ENCODE data around the gene NFASC. TPM values are rescaled to one million over a fixed set of nuclear protein-coding genes. Genes with fewer than 3 reads are reported as not detected.

The NFASC gene
- total and polyA plus RNA-seq, 7 donors = 0.46 to 105 (median 17.6) TPM

DNA sequence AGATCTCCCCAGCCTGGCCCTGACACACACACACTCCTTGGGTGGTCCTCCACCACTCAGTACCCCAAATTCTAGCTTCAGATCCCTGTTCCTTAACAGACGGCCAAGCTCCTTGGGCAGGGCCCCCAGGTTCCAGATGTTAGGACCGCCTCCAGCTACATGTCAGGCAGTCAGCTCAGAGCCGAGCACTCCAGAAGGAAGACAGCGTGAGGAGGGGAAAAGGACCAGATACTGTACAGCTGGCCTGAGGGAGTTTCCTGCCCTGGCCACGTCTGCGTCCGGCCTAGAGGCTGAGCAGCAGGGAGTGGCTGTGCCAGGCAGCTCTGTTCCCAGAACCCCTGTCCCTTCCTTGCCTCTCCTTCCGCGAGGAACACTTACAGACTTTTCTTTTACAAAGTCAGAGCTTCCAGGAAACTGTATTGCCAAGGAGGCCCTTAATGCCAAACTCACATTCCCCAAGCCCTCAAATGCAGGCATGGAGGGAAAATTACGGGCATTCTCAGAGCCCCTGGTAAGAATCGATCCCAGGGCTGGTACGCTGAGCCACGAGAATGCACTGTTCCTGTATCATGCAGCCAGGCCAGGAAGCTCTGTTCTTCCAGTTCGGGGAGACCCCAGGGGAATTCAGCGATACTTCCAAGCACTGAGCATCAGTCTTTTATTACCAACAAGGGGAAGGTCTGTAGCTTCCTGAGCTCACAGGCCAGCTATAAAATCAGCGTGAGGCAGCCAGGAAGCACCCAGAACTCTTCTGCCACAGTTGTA lies 127.1 kb downstream of the NFASC start:
- H3K36me3 ChIP-seq = peaks cover 0 to 13% (median 2%) of the 10 kb centered on the region in 4 donors
- TF ChIP-seq POLR2AphosphoS5 (IDR thresholded peaks at IDR 0.05) (peak in 2 of 4 donors; percentile 6 to 18), EP300 (IDR thresholded peaks at IDR 0.05) (no peak)
- TF ChIP-seq, protein P1, sequence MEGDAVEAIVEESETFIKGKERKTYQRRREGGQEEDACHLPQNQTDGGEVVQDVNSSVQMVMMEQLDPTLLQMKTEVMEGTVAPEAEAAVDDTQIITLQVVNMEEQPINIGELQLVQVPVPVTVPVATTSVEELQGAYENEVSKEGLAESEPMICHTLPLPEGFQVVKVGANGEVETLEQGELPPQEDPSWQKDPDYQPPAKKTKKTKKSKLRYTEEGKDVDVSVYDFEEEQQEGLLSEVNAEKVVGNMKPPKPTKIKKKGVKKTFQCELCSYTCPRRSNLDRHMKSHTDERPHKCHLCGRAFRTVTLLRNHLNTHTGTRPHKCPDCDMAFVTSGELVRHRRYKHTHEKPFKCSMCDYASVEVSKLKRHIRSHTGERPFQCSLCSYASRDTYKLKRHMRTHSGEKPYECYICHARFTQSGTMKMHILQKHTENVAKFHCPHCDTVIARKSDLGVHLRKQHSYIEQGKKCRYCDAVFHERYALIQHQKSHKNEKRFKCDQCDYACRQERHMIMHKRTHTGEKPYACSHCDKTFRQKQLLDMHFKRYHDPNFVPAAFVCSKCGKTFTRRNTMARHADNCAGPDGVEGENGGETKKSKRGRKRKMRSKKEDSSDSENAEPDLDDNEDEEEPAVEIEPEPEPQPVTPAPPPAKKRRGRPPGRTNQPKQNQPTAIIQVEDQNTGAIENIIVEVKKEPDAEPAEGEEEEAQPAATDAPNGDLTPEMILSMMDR (IDR thresholded peaks at IDR 0.05) = no peak
- no peaks in the 10 kb centered on the region for H3K9me3 ChIP-seq
- no peaks in the 10 kb centered on the region for H3K27me3 ChIP-seq
- no peak overlapping the region for H3K4me3 ChIP-seq
- DNase-seq = peak; percentile 79
- intact Hi-C loops (cut with DNase I) = no loop called here
- peaks cover 0 to 13% (median 0%) of the 10 kb centered on the region in 4 donors for H3K4me1 ChIP-seq
- WGBS, 2 donors = 74 to 87% methylated on average over 16 of the region's 16 CpGs
- H3K27ac ChIP-seq = peak overlapping the region; percentile 16 to 38 (median 30)

DNA sequence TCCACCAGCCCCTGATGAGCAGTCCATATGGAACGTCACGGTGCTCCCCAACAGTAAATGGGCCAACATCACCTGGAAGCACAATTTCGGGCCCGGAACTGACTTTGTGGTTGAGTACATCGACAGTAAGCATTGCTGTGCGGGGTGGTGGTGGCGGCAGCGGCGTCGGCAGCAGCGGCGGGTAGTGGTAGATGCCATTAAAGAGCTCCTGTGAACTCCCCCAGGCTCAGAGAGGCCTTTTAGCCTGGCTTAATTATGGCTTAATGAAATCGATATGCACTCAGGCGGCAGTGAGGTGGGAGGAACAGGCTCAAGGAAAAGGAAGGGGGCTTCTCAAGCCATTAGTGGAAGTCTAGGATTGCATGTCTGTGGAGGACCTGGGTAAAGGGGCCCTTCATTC lies 130.5 kb downstream of the NFASC start:
- H3K9me3 ChIP-seq = no peaks in the 10 kb centered on the region
- H3K4me3 ChIP-seq = no peak overlapping the region
- no peak overlapping the region for H3K27ac ChIP-seq
- H3K36me3 ChIP-seq = peaks cover 0 to 17% (median 2%) of the 10 kb centered on the region in 4 donors
- DNase-seq = no peak
- peaks cover 0 to 13% (median 0%) of the 10 kb centered on the region in 4 donors for H3K4me1 ChIP-seq
- whole genome bisulfite sequencing, 2 donors = 93 to 96% methylated on average over 14 of the region's 14 CpGs
- intact Hi-C loops (cut with DNase I) = no loop called here
- no peak for TF ChIP-seq POLR2AphosphoS5 (IDR thresholded peaks at IDR 0.05)
- no peaks in the 10 kb centered on the region for H3K27me3 ChIP-seq

DNA sequence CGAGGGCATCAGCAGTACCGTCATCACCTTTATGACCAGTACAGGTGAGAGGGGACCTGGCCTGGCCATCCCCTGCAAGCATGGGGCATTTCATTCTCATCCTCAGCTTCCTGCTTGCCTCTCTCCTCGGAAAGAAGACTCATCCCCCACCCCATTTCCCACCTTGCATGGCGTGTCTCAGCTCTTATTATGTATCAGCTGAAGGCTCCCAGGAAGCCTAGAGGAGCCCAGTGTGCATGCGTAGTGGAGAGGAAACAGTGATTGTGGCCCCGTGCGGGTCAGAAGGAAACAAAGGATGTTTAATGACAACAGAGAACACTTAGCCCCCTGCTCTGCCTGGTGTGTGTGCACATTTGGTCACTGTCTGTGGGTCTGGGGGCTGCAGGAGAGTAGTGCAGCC lies 132.0 kb downstream of the NFASC start:
- Histone ChIP-seq H3K4me1 (peaks cover 0 to 5% (median 0%) of the 10 kb centered on the region in 4 donors), H3K27ac (no peak overlapping the region), H3K36me3 (peaks cover 0 to 10% (median 2%) of the 10 kb centered on the region in 4 donors), H3K4me3 (no peak overlapping the region), H3K27me3 (no peaks in the 10 kb centered on the region), H3K9me3 (no peaks in the 10 kb centered on the region)
- intact Hi-C loops (cut with DNase I) = no loop called here
- TF ChIP-seq, protein P1 (IDR thresholded peaks at IDR 0.05) = no peak
- TF ChIP-seq POLR2A (IDR thresholded peaks at IDR 0.05) (no peak), EP300 (IDR thresholded peaks at IDR 0.05) (no peak), POLR2AphosphoS5 (IDR thresholded peaks at IDR 0.05) (no peak)
- DNase-seq = no peak
- WGBS, 2 donors = 87 to 88% methylated on average over 7 of the region's 7 CpGs

DNA sequence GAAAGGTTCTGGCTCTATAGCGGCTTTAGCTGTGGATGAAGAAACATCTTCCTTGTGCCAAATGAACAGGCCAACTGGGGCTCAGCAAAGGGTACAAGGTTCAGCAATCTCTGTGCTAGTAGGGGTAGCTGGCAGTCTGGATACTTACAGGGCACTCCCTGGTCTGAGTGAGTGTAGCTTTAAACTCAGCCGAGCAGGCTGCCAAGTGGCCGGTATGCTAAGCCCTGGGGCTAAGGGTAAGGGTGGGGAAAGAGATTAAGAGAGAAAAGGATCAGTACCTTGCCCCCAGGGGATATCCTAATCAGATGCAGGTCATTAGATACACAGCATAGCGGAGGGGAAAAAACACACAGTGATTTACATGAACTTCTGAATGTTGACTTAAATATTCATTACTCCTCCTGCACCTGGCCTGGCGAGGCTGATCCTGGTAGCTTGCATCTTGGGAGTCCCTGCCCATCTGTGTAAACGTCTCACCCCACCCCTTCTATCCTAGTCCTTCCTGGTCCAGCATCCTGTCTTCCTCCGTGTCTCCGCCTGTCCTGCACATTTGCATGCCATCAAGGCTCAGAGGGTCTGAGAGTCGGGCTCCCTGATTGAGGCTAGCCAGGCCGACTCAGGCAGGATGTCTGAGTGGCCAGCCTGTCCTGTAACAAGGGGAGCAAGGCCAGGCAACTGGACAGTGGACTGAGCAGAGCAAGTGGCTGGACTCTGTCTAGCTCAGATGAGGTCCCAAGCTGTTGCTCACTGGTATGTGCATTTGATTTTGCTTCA lies 132.9 kb downstream of the NFASC start:
- TF ChIP-seq POLR2AphosphoS5 (IDR thresholded peaks at IDR 0.05) (no peak), POLR2A (IDR thresholded peaks at IDR 0.05) (no peak), EP300 (IDR thresholded peaks at IDR 0.05) (no peak)
- TF ChIP-seq, protein P1 (IDR thresholded peaks at IDR 0.05) = no peak
- H3K27me3 ChIP-seq = no peaks in the 10 kb centered on the region
- no peak for DNase-seq
- no peak overlapping the region for H3K4me3 ChIP-seq
- intact Hi-C loops (cut with DNase I) = no loop called here
- 34 to 68% methylated on average over 10 of the region's 10 CpGs for WGBS, 2 donors
- H3K9me3 ChIP-seq = no peaks in the 10 kb centered on the region
- H3K27ac ChIP-seq = peak overlapping the region in 1 of 4 donors; percentile 28
- H3K4me1 ChIP-seq = no peaks in the 10 kb centered on the region
- peaks cover 0 to 10% (median 2%) of the 10 kb centered on the region in 4 donors for H3K36me3 ChIP-seq

DNA sequence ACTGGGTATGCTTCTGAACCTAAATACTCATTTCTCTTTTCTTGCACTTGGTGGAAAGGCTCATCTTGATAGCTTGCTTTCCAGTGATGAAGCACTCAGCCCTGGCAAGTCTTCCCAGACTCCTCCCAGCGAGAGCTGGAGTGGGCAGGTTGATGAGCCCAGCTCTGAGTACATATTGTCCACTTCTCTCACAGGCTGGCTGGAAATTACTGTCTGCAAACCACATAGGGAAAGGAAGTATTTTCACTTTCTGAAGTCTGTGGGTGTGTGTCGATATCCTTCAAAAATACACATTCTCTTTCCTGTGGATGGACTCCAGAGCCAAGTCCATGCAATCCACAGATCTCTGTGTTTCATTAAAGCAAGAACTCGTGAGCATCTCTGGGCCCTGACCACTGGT lies 133.7 kb downstream of the NFASC start:
- no peaks in the 10 kb centered on the region for H3K9me3 ChIP-seq
- intact Hi-C loops (cut with DNase I) = no loop called here
- peaks cover 0 to 10% (median 2%) of the 10 kb centered on the region in 4 donors for H3K36me3 ChIP-seq
- TF ChIP-seq POLR2A (IDR thresholded peaks at IDR 0.05) (no peak), POLR2AphosphoS5 (IDR thresholded peaks at IDR 0.05) (no peak), EP300 (IDR thresholded peaks at IDR 0.05) (no peak)
- TF ChIP-seq, protein P1 (IDR thresholded peaks at IDR 0.05) = no peak
- 65 to 71% methylated on average over 3 of the region's 3 CpGs for WGBS, 2 donors
- no peaks in the 10 kb centered on the region for H3K27me3 ChIP-seq
- DNase-seq = no peak
- no peaks in the 10 kb centered on the region for H3K4me1 ChIP-seq
- H3K27ac ChIP-seq = peak overlapping the region in 1 of 4 donors; percentile 28
- H3K4me3 ChIP-seq = no peak overlapping the region

Data from sigmoid colon (tissue), 7 donors.